HL-60 (cell line): ENCODE measurements around the gene SDSL.

ENCODE experiments used
- DNase-seq, 2 experiments: peaks; one replicate each; pipeline ENCODE4 v3.0.0-alpha.2; 2010 to 2020; ENCODE audit warnings: low read depth in 1 of 2, low spot score in 1 of 2
- H3K27ac ChIP-seq: fragments of 250-450 bp; sonication (Bioruptor Pico); replicated peaks from 2 replicates; pipeline ENCODE4 v1.5.1; 2020; ENCODE audit warnings: mild to moderate bottlenecking, moderate library complexity
- H3K27me3 ChIP-seq: fragments of 250-450 bp; sonication (Bioruptor Pico); 2 replicates; pipeline ENCODE4 v1.5.1; 2021; ENCODE audit warnings: mild to moderate bottlenecking, moderate library complexity; ENCODE audit not compliant: insufficient read depth, poor library complexity, severe bottlenecking
- H3K4me3 ChIP-seq: replicated peaks from 2 replicates; pipeline ENCODE4 v1.5.1; 2011; ENCODE audit warnings: mild to moderate bottlenecking, control low read depth, low read length; ENCODE audit not compliant: insufficient read depth
- GABPA ChIP-seq: IDR thresholded peaks from 2 replicates; pipeline ENCODE4 v1.6.1; 2012; ENCODE audit warnings: low read depth
- POLR2AphosphoS5 ChIP-seq: IDR thresholded peaks from 2 replicates; pipeline ENCODE4 v1.6.1; 2012; ENCODE audit warnings: low read depth
- SPI1 ChIP-seq: IDR thresholded peaks from 2 replicates; pipeline ENCODE4 v1.6.1; 2012; ENCODE audit warnings: low read depth, mild to moderate bottlenecking, borderline replicate concordance
- TF ChIP-seq, protein P1 (sequence below): IDR thresholded peaks from 2 replicates; pipeline ENCODE4 v1.6.1; 2012; ENCODE audit warnings: low read depth; ENCODE audit not compliant: insufficient replicate concordance
- TF ChIP-seq, protein P2 (sequence below): IDR thresholded peaks from one replicate; pipeline ENCODE4 v1.5.1; 2011; ENCODE audit warnings: low read length, control low read depth, inconsistent platforms; ENCODE audit not compliant: insufficient read depth

SDSL gene

DNA sequence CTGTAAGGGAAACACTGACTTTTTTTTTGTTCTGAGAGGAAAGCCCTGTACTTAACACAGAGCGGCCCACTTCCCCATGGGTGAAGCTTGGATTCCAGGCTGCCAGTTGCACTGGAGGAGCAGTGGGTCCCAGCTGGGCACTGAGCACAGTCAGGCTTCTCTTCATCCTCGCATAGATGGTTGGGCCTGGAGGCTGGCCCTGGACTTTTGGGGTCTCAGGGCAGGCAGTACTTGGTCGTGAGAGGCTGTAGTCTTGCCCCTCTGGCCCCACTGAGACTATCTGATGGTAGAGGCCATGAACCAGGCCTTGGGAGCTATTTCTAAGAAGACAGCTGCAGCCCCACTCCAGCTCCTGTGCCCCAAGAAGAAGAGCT lies 55.6 kb downstream of the SDSL start:
- Histone ChIP-seq H3K27ac (no peak overlapping the region), H3K27me3 (peaks cover 69% of the 10 kb centered on the region), H3K4me3 (no peak overlapping the region)
- TF ChIP-seq, protein P1, sequence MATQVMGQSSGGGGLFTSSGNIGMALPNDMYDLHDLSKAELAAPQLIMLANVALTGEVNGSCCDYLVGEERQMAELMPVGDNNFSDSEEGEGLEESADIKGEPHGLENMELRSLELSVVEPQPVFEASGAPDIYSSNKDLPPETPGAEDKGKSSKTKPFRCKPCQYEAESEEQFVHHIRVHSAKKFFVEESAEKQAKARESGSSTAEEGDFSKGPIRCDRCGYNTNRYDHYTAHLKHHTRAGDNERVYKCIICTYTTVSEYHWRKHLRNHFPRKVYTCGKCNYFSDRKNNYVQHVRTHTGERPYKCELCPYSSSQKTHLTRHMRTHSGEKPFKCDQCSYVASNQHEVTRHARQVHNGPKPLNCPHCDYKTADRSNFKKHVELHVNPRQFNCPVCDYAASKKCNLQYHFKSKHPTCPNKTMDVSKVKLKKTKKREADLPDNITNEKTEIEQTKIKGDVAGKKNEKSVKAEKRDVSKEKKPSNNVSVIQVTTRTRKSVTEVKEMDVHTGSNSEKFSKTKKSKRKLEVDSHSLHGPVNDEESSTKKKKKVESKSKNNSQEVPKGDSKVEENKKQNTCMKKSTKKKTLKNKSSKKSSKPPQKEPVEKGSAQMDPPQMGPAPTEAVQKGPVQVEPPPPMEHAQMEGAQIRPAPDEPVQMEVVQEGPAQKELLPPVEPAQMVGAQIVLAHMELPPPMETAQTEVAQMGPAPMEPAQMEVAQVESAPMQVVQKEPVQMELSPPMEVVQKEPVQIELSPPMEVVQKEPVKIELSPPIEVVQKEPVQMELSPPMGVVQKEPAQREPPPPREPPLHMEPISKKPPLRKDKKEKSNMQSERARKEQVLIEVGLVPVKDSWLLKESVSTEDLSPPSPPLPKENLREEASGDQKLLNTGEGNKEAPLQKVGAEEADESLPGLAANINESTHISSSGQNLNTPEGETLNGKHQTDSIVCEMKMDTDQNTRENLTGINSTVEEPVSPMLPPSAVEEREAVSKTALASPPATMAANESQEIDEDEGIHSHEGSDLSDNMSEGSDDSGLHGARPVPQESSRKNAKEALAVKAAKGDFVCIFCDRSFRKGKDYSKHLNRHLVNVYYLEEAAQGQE: no peak
- TF ChIP-seq, protein P2, sequence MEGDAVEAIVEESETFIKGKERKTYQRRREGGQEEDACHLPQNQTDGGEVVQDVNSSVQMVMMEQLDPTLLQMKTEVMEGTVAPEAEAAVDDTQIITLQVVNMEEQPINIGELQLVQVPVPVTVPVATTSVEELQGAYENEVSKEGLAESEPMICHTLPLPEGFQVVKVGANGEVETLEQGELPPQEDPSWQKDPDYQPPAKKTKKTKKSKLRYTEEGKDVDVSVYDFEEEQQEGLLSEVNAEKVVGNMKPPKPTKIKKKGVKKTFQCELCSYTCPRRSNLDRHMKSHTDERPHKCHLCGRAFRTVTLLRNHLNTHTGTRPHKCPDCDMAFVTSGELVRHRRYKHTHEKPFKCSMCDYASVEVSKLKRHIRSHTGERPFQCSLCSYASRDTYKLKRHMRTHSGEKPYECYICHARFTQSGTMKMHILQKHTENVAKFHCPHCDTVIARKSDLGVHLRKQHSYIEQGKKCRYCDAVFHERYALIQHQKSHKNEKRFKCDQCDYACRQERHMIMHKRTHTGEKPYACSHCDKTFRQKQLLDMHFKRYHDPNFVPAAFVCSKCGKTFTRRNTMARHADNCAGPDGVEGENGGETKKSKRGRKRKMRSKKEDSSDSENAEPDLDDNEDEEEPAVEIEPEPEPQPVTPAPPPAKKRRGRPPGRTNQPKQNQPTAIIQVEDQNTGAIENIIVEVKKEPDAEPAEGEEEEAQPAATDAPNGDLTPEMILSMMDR: no peak
- TF ChIP-seq SPI1 (no peak), POLR2AphosphoS5 (no peak), GABPA (no peak)
- DNase-seq: no peak

DNA sequence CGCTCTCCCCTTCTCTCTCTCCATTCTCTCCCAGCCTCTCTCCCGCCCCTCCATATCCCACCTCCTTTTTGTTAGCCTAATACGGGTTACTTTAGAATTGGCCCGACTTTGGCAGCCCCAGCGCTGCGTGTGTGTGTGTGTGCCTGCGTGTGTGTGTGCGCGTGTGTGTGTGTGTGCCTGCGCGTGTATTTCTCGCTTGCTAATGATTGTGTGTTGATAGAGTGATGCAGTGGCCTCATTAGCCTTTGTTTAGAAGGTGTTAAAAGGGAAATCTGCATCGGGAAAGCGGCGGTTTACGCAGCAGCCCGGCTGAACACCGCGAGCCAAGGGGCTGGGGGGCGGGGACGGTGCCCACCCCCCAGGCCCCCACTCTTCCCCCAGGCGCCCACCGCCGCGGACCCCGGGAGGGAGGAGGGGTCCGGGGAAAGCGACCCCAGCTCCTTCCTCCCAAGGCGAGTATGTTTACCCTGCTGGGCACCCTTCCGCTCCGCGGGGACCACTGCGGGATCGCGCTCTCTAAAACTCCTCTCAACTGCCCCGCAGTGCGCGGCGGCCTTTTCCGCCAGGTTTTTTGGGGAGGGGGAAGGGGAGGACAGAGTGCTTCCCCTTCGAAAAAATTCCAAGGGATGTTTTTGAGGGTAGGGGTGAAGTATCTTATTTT lies 56.3 kb downstream of the SDSL start:
- Histone ChIP-seq H3K4me3 (no peak overlapping the region), H3K27ac (no peak overlapping the region), H3K27me3 (peaks cover 63% of the 10 kb centered on the region)
- TF ChIP-seq POLR2AphosphoS5: no peak
- TF ChIP-seq, protein P2: no peak
- TF ChIP-seq, protein P1: no peak
- no peak for TF ChIP-seq GABPA
- no peak for TF ChIP-seq SPI1
- DNase-seq: no peak

DNA sequence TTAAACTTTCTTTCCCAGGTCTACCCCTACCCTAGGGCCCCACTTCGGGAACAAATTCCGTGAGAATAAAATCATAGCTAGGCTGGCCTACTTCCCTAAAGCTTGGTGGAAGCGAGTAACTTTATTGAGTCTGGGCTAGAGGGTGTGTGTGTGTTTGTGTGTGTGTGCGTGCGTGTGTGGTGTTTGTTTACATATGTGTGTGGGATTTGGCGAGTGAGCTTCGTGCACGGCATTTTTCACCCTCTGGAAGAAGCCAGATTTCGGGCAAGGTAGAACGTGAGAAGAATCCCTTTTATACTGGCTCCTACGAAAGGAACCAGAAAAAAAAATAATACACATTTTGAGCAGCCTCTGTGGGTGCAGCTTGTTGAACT lies 57.0 kb downstream of the SDSL start:
- Histone ChIP-seq H3K4me3 (no peak overlapping the region), H3K27me3 (peaks cover 58% of the 10 kb centered on the region), H3K27ac (no peak overlapping the region)
- no peak for DNase-seq
- TF ChIP-seq, protein P1: no peak
- TF ChIP-seq, protein P2: no peak
- no peak for TF ChIP-seq POLR2AphosphoS5
- TF ChIP-seq GABPA: no peak
- no peak for TF ChIP-seq SPI1
